ENCODE results near the gene OTOS.

DNA sequence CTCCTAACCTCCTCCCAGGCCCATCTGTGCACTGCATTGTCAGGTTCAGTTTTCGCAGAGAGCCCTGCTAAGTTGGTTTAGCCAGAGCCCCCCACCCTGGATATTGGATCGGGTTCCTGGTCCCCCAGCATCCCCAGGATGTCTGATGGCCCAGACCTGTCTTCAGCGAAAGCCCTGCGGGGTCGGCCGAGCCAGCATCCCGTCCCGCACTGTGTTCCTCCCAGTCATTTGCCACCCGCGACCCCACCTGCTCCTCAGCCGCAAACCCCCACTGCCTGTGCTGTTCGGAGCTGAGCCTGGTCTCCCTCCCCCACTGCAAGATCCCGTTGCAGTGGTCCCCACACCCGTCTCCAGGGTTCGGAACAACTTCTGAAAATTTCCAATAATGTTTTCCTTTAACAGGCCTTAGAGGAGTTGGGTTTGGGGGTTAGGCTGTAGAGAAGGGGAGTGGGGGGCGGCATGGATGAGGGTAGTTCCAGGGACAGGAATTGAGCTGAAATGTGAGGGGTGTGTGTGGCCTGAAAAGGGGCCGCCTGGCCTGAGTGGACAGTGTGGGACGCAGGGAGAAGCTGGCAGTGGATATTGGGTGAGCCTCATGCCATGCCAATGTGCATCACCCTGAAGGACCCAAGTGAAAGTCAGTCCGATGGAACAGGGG is 2.7 kb downstream of the OTOS start:
- no peak for TF ChIP-seq CTCF (conservative IDR thresholded peaks at IDR 0.05; ENCODE audit: low read depth, low read length)
- no peak for TF ChIP-seq POLR2A (IDR thresholded peaks at IDR 0.05; ENCODE audit: low read depth, low read length)
- no peak for TF ChIP-seq BHLHE40 (IDR thresholded peaks at IDR 0.05; ENCODE audit: low read depth, low read length)
- TF ChIP-seq ELK1 (IDR thresholded peaks at IDR 0.05; ENCODE audit: borderline replicate concordance, low read depth, low read length) = no peak
- TF ChIP-seq RCOR1 (IDR thresholded peaks at IDR 0.05; ENCODE audit: insufficient replicate concordance, low read length) = no peak
- TF ChIP-seq SMC3 (IDR thresholded peaks at IDR 0.05; ENCODE audit: low read depth, low read length) = no peak
- TF ChIP-seq MXI1 (IDR thresholded peaks at IDR 0.05; ENCODE audit: borderline replicate concordance, low read depth, low read length) = no peak

Measured in IMR-90 (cell line).